Heart right ventricle (tissue), 16 donors: ENCODE measurements around the gene TEAD1. TPM values are rescaled to one million over a fixed set of nuclear protein-coding genes. Genes with fewer than 3 reads are reported as not detected.

Experiments
- ATAC-seq, 8 donors: fragments of 200-7000 bp; cut with Tn5 transposase; one replicate each; pipeline ENCODE4 v1.9.1; 2020; ENCODE audit warnings: mild to moderate bottlenecking in 8 of 8, moderate library complexity in 8 of 8, moderate number of reproducible peaks in 1 of 8
- DNase-seq, 2 donors: peaks; one replicate each; pipeline ENCODE4 v3.0.0-alpha.2; 2020
- H3K27ac ChIP-seq, 10 donors: fragments of 200-600 bp; sonication (generic) in 2 of 10; one replicate each; pipeline versions ENCODE4 v1.5.0 to v1.8.0; 2020 to 2022; ENCODE audit warnings: mild to moderate bottlenecking in 3 of 10
- H3K27me3 ChIP-seq, 7 donors: fragments of 200-600 bp; one replicate each; pipeline ENCODE4 v1.8.0; 2021 to 2022; ENCODE audit warnings: mild to moderate bottlenecking in 2 of 7
- H3K36me3 ChIP-seq, 9 donors: fragments of 200-600 bp; sonication (generic) in 1 of 9; one replicate each; pipeline versions ENCODE4 v1.5.0 to v1.8.0; 2020 to 2022; ENCODE audit warnings: mild to moderate bottlenecking in 2 of 9
- H3K4me1 ChIP-seq, 9 donors: fragments of 200-600 bp; sonication (generic) in 1 of 9; one replicate each; pipeline versions ENCODE4 v1.5.0 to v1.8.0; 2020 to 2022; ENCODE audit warnings: mild to moderate bottlenecking in 4 of 9
- H3K4me3 ChIP-seq, 10 donors: fragments of 200-600 bp; sonication (generic) in 2 of 10; one replicate each; pipeline versions ENCODE4 v1.5.0 to v1.8.0; 2020 to 2022; ENCODE audit warnings: mild to moderate bottlenecking in 7 of 10, moderate library complexity in 2 of 10
- H3K9me3 ChIP-seq, 11 donors: fragments of 200-600 bp in 10 of 11; sonication (generic) in 2 of 11; one replicate each; pipeline versions ENCODE4 v1.5.0 to v1.8.0; 2013 to 2022; ENCODE audit warnings: mild to moderate bottlenecking in 2 of 11, control low read depth in 1 of 11, moderate library complexity in 1 of 11
- WGBS, 2 donors: extraction: QIAGEN DNeasy Blood & Tissue Kit; methylation state at CpG; one replicate each; pipeline ENCODE4 v1.1.7; 2013; ENCODE audit warnings: inconsistent platforms in 1 of 2; 5-methylcytosine and 5-hydroxymethylcytosine counted together
- intact Hi-C, 10 donors: fragments of 100-400 bp; cut with DNase I; formaldehyde crosslinking; loops; one replicate each; pipeline versions ENCODE4 v1.11.1 to v1.14.2; 2022
- polyA plus RNA-seq, 2 donors: library from polyadenylated mRNA; stranded (reverse); fragments of 200-250 nt; gene quantifications; one replicate each; pipeline ENCODE4 v1.2.3, GENCODE V29; 2013
- total RNA-seq, 10 donors: library from RNA; stranded (reverse); fragmentation: NEBNext Ultra II Directional in 3 of 10; extraction: Animal tissue kit (Norgen Biotek cat#: 25700) in 3 of 10; gene quantifications; one replicate each; pipeline versions ENCODE4 v1.2.1 to v1.2.4, GENCODE V29; 2021 to 2023
- TF ChIP-seq, protein P1 (sequence below), 9 donors: fragments of 200-600 bp; sonication (generic) in 2 of 9; IDR thresholded peaks; one replicate each; pipeline versions ENCODE4 v1.5.0 to v1.8.0; 2021 to 2022; ENCODE audit warnings: antibody characterized with exemption in 9 of 9, mild to moderate bottlenecking in 5 of 9, moderate library complexity in 1 of 9
- donor health status: Arrhythmogenic right ventricular cardiomyopathy.
- donor health status: ischemic (EF 13 %, LVEDD 7.1; RV severe dilation, severe dysfunction).
- donor health status: healthy with polysubstance abuse.
- donor health status: DM: no; HTN: yes; CAD: no.
- donor health status: DM: no; HTN: no; CAD: no.
- donor health status: ischemic (EF 25% LVEDD 6.9; RV normal size, moderate dysfunction).
- donor health status: ischemic (EF 25% LVEDD 5.7; RV mildly dilated, moderate dysfunction).
- donor health status: healthy.
- donor health status: DM: yes; HTN: yes; CAD: no.
- donor health status: Ischemic cardiomyopathy.
- donor health status: ischemic (EF 35%, LVEDD 5.7; RV mildly dilated, moderate dysfunction).
- donor health status: nonischemic (EF 11% LVEDD 7.7; RV severe dilation, severe dysfunction).
- donor health status: DM: yes; HTN: yes; CAD: no.
- donor health status: PGD.
- donor health status: ischemic (EF 29% LVEDD 5.4; RV normal size, mild dysfunction).
- donor health status: nonischemic (EF 23%, LVEDD 6.1; RV moderate dilation, normal function).

TEAD1 gene
- total and polyA plus RNA-seq, 12 donors = 12.7 to 138 (median 116) TPM

DNA sequence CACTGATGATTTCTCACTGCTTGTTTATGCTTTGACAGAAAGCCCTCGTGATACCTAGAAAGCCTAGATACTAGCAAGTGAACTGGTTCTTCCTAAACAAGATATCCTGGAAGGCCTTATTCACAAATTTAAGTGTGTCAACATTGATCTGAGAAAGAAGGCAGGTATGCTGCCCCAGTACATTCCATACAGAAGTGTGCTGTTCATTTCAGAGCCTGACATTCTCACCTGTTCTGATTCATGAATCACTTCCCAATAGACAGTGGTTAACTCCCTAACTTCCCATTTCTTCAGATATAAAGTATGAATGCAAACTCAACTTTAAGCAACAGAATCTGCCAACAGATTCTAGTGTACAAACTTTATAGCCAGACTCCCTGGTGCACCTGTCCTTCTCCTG lies 319.4 kb downstream of the TEAD1 start:
- WGBS, 2 donors = 79 to 97% methylated on average over 1 of the region's 1 CpG
- no peaks in the 10 kb centered on the region for H3K36me3 ChIP-seq
- TF ChIP-seq, protein P1, sequence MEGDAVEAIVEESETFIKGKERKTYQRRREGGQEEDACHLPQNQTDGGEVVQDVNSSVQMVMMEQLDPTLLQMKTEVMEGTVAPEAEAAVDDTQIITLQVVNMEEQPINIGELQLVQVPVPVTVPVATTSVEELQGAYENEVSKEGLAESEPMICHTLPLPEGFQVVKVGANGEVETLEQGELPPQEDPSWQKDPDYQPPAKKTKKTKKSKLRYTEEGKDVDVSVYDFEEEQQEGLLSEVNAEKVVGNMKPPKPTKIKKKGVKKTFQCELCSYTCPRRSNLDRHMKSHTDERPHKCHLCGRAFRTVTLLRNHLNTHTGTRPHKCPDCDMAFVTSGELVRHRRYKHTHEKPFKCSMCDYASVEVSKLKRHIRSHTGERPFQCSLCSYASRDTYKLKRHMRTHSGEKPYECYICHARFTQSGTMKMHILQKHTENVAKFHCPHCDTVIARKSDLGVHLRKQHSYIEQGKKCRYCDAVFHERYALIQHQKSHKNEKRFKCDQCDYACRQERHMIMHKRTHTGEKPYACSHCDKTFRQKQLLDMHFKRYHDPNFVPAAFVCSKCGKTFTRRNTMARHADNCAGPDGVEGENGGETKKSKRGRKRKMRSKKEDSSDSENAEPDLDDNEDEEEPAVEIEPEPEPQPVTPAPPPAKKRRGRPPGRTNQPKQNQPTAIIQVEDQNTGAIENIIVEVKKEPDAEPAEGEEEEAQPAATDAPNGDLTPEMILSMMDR (IDR thresholded peaks at IDR 0.05) = no peak
- peaks cover 0 to 6% (median 0%) of the 10 kb centered on the region in 11 donors for H3K9me3 ChIP-seq
- intact Hi-C loops = no loop called here
- H3K27ac ChIP-seq = no peak overlapping the region
- DNase-seq (no peak), ATAC-seq (no peak)
- no peak overlapping the region for H3K4me3 ChIP-seq
- H3K4me1 ChIP-seq = no peaks in the 10 kb centered on the region
- H3K27me3 ChIP-seq = peaks cover 0 to under 1% (median 0%) of the 10 kb centered on the region in 7 donors
